Transverse colon (tissue), 4 donors: ENCODE measurements around the gene ELAVL4.

Experiments used
- EP300 ChIP-seq: sonication (generic); formaldehyde crosslinking; IDR thresholded peaks from one replicate; pipeline ENCODE4 v1.6.1; 2017; ENCODE audit warnings: antibody characterized with exemption, low read depth
- POLR2A ChIP-seq: fragments of 450-650 bp; IDR thresholded peaks from one replicate; pipeline ENCODE4 v1.6.1; 2016; ENCODE audit warnings: antibody characterized with exemption, mild to moderate bottlenecking, moderate library complexity
- POLR2AphosphoS5 ChIP-seq, 3 donors: sonication (generic); formaldehyde crosslinking; IDR thresholded peaks; one replicate each; pipeline ENCODE4 v1.6.1; 2016; ENCODE audit warnings: antibody characterized with exemption in 3 of 3
- TF ChIP-seq, protein P1 (sequence below), 5 experiments: fragments of 200-600 bp in 3 of 5; fragments of 450-650 bp in 2 of 5; sonication (generic) in 3 of 5; IDR thresholded peaks; 1 replicate in 2 of 5; 2 replicates in 3 of 5; pipeline ENCODE4 v1.5.1; 2016 to 2017; ENCODE audit warnings: antibody characterized with exemption in 5 of 5, inconsistent platforms in 3 of 5, mild to moderate bottlenecking in 2 of 5, moderate library complexity in 1 of 5

DNA sequence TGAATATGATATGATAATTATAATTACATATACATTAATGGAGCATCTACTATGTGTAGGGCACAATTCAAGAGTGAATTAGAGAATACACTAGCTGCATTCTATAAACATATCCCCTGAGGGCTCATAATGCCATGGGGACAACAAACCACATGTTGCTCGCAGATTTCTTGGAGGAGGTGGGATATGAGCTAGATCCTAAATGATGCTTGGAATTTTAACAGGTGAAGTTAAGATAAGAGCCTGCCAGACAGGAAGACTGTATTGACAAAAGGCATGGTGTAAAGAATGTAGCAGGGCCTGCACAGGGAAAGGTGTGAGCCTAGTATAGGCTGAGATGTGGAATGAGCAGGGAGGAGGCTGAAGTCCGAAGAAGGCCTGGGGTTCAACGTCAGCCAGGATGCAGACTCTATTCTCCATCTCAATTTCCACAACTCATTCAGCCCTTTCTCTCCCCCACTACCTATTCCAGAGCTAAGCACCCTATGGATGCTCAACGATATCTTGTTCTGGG is 120.2 kb downstream of the ELAVL4 start:
- TF ChIP-seq POLR2A (no peak), EP300 (no peak), POLR2AphosphoS5 (IDR thresholded peaks at IDR 0.05) (no peak)
- TF ChIP-seq, protein P1, sequence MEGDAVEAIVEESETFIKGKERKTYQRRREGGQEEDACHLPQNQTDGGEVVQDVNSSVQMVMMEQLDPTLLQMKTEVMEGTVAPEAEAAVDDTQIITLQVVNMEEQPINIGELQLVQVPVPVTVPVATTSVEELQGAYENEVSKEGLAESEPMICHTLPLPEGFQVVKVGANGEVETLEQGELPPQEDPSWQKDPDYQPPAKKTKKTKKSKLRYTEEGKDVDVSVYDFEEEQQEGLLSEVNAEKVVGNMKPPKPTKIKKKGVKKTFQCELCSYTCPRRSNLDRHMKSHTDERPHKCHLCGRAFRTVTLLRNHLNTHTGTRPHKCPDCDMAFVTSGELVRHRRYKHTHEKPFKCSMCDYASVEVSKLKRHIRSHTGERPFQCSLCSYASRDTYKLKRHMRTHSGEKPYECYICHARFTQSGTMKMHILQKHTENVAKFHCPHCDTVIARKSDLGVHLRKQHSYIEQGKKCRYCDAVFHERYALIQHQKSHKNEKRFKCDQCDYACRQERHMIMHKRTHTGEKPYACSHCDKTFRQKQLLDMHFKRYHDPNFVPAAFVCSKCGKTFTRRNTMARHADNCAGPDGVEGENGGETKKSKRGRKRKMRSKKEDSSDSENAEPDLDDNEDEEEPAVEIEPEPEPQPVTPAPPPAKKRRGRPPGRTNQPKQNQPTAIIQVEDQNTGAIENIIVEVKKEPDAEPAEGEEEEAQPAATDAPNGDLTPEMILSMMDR (IDR thresholded peaks at IDR 0.05) = no peak
